ENCODE data around the gene RXFP1. TPM values are rescaled to one million over a fixed set of nuclear protein-coding genes. Genes with fewer than 3 reads are reported as not detected.

Gene RXFP1
- total and polyA plus RNA-seq, 7 donors = 0.09 TPM; not detected in 6

- Histone ChIP-seq H3K4me3 (no peak overlapping the region), H3K36me3 (no peaks in the 10 kb centered on the region), H3K4me1 (no peaks in the 10 kb centered on the region), H3K27me3 (no peaks in the 10 kb centered on the region), H3K27ac (no peak overlapping the region), H3K9me3 (no peaks in the 10 kb centered on the region)
- TF ChIP-seq EP300 (IDR thresholded peaks at IDR 0.05) = no peak
- no peak for TF ChIP-seq CTCF (IDR thresholded peaks at IDR 0.05)
- TF ChIP-seq POLR2A (IDR thresholded peaks at IDR 0.05) = no peak
- TF ChIP-seq POLR2AphosphoS5 (IDR thresholded peaks at IDR 0.05) = no peak
- intact Hi-C loops (cut with DNase I) = no loop called here
- 60 to 66% methylated on average over 4 of the region's 4 CpGs for WGBS, 2 donors
- no peak for DNase-seq
Measured at GRCh38 chr4:158538911-158539310, 17.2 kb downstream of the RXFP1 start.

- Histone ChIP-seq H3K27me3 (no peaks in the 10 kb centered on the region), H3K9me3 (peaks cover 0 to 1% (median 0%) of the 10 kb centered on the region in 4 donors), H3K4me3 (no peak overlapping the region), H3K4me1 (no peaks in the 10 kb centered on the region), H3K27ac (no peak overlapping the region), H3K36me3 (no peaks in the 10 kb centered on the region)
- TF ChIP-seq POLR2AphosphoS5 (IDR thresholded peaks at IDR 0.05) = no peak
- no peak for TF ChIP-seq POLR2A (IDR thresholded peaks at IDR 0.05)
- no peak for TF ChIP-seq EP300 (IDR thresholded peaks at IDR 0.05)
- no peak for TF ChIP-seq CTCF (IDR thresholded peaks at IDR 0.05)
- 61 to 73% methylated on average over 9 of the region's 9 CpGs for WGBS, 2 donors
- no peak for DNase-seq
- intact Hi-C loops (cut with DNase I) = no loop called here
Measured at GRCh38 chr4:158540125-158540907, 18.6 kb downstream of the RXFP1 start.

GRCh38 chr4:158541506-158541905 lies 19.8 kb downstream of the RXFP1 start:
- Histone ChIP-seq H3K27me3 (no peaks in the 10 kb centered on the region), H3K9me3 (peaks cover 0 to 1% (median 0%) of the 10 kb centered on the region in 4 donors), H3K27ac (no peak overlapping the region), H3K4me1 (no peaks in the 10 kb centered on the region), H3K36me3 (no peaks in the 10 kb centered on the region), H3K4me3 (no peak overlapping the region)
- intact Hi-C loops (cut with DNase I) = no loop called here
- 84 to 93% methylated on average over 5 of the region's 5 CpGs for WGBS, 2 donors
- no peak for DNase-seq
- TF ChIP-seq CTCF (IDR thresholded peaks at IDR 0.05) (no peak), POLR2A (IDR thresholded peaks at IDR 0.05) (no peak), EP300 (IDR thresholded peaks at IDR 0.05) (no peak)

- no peak for DNase-seq
- WGBS, 2 donors = 72 to 81% methylated on average over 1 of the region's 1 CpG
Measured at GRCh38 chr4:158543191-158543590, 21.5 kb downstream of the RXFP1 start.

More at GRCh38 chr4:158543191-158543590, 21.5 kb downstream of the RXFP1 start:
- TF ChIP-seq POLR2A (IDR thresholded peaks at IDR 0.05) (no peak), EP300 (IDR thresholded peaks at IDR 0.05) (no peak), POLR2AphosphoS5 (IDR thresholded peaks at IDR 0.05) (no peak), CTCF (IDR thresholded peaks at IDR 0.05) (no peak)
- Histone ChIP-seq H3K4me1 (no peaks in the 10 kb centered on the region), H3K27me3 (no peaks in the 10 kb centered on the region), H3K9me3 (peaks cover 0 to 1% (median 0%) of the 10 kb centered on the region in 4 donors), H3K4me3 (no peak overlapping the region), H3K27ac (no peak overlapping the region), H3K36me3 (no peaks in the 10 kb centered on the region)
- intact Hi-C loops (cut with DNase I) = no loop called here
